H1 (cell line): ENCODE data around the gene CPD. TPM values are rescaled to one million over a fixed set of nuclear protein-coding genes. Genes with fewer than 3 reads are reported as not detected.

Experiments used
- CTCF ChIA-PET: fragments of 300-600 bp; sonication (Branson Sonifier 250); formaldehyde crosslinking; loops from one replicate; lab custom pipeline; 2021; ENCODE audit not compliant: partially characterized antibody; lab: Charles Lee
- POLR2A ChIA-PET: fragments of 300-600 bp; sonication (Branson Sonifier 250); formaldehyde crosslinking; loops from one replicate; lab custom pipeline; 2021; ENCODE audit warnings: inconsistent platforms; ENCODE audit not compliant: partially characterized antibody; lab: Charles Lee
- DNase-seq, 2 experiments: peaks; one replicate each; pipeline versions ENCODE4 v3.0.0 to v3.0.0-alpha.2; 2010 to 2022; ENCODE audit warnings: low spot score in 2 of 2, low read depth in 1 of 2, mixed read lengths in 1 of 2
- FAIRE-seq: peaks from 2 replicates; lab custom pipeline; 2011; peaks lifted over from hg19 to GRCh38; lab: Jason Lieb, UNC
- H2AFZ ChIP-seq: 2 replicates; pipeline ENCODE4 v1.8.1; 2012; ENCODE audit warnings: low read length, inconsistent platforms
- H2AK5ac ChIP-seq: 2 replicates; pipeline ENCODE4 v1.6.1; 2013; ENCODE audit warnings: low read depth, low read length
- H2BK120ac ChIP-seq: replicated peaks from 2 replicates; pipeline ENCODE3; 2013; ENCODE audit warnings: low read depth, low read length, inconsistent platforms
- H2BK12ac ChIP-seq: 2 replicates; pipeline ENCODE4 v1.6.1; 2013; ENCODE audit warnings: low read depth, low read length
- H2BK15ac ChIP-seq: 2 replicates; pipeline ENCODE4 v1.6.1; 2013; ENCODE audit warnings: low read length
- H2BK20ac ChIP-seq: 2 replicates; pipeline ENCODE4 v1.6.1; 2013; ENCODE audit warnings: low read length
- H2BK5ac ChIP-seq: 2 replicates; pipeline ENCODE4 v1.6.1; 2013; ENCODE audit warnings: low read depth, low read length
- H3K14ac ChIP-seq: 2 replicates; pipeline ENCODE4 v1.6.1; 2013; ENCODE audit warnings: inconsistent platforms; ENCODE audit not compliant: insufficient read length
- H3K18ac ChIP-seq: 2 replicates; pipeline ENCODE4 v1.6.1; 2013; ENCODE audit warnings: low read length; ENCODE audit errors: extremely low read depth
- H3K23ac ChIP-seq: 2 replicates; pipeline ENCODE4 v1.6.1; 2013; ENCODE audit warnings: inconsistent platforms; ENCODE audit not compliant: insufficient read length
- H3K23me2 ChIP-seq: 2 replicates; pipeline ENCODE4 v1.6.1; 2013; ENCODE audit warnings: low read depth, low read length
- H3K27ac ChIP-seq: 2 replicates; pipeline ENCODE4 v1.6.1; 2011; ENCODE audit warnings: low read depth, low read length, inconsistent platforms
- H3K27me3 ChIP-seq, 4 experiments: replicated peaks in 1 of 4; 1 replicate in 1 of 4; 2 replicates in 3 of 4; pipeline versions ENCODE4 v1.6.1 to v1.8.1; 2011 to 2013; ENCODE audit warnings: low read length in 3 of 4, mild to moderate bottlenecking in 3 of 4, inconsistent platforms in 2 of 4, mixed read lengths in 2 of 4, moderate library complexity in 1 of 4; ENCODE audit not compliant: control insufficient read depth in 3 of 4, insufficient read depth in 3 of 4; ENCODE audit errors: extremely low read depth in 1 of 4
- H3K36me3 ChIP-seq, 4 experiments: 2 replicates each; pipeline versions ENCODE4 v1.6.1 to v1.8.1; 2011 to 2013; ENCODE audit warnings: mild to moderate bottlenecking in 4 of 4, low read length in 3 of 4, moderate library complexity in 2 of 4, control low read depth in 1 of 4, inconsistent platforms in 1 of 4; ENCODE audit not compliant: insufficient read depth in 4 of 4, control insufficient read depth in 2 of 4
- H3K4ac ChIP-seq: replicated peaks from 2 replicates; pipeline ENCODE3; 2013; ENCODE audit warnings: low read length, low read depth, mixed read lengths, inconsistent platforms; ENCODE audit not compliant: insufficient read length
- H3K4me1 ChIP-seq, 4 experiments: replicated peaks in 1 of 4; 1 replicate in 1 of 4; 2 replicates in 3 of 4; pipeline versions ENCODE4 v1.6.1 to v1.8.1; 2011 to 2013; ENCODE audit warnings: low read length in 3 of 4, inconsistent platforms in 2 of 4, mixed read lengths in 1 of 4; ENCODE audit not compliant: insufficient read depth in 4 of 4, control insufficient read depth in 3 of 4
- H3K4me2 ChIP-seq, 2 experiments: 2 replicates each; pipeline versions ENCODE4 v1.6.1 to v1.8.1; 2011 to 2013; ENCODE audit warnings: low read depth in 2 of 2, low read length in 2 of 2, control low read depth in 1 of 2, inconsistent platforms in 1 of 2, mild to moderate bottlenecking in 1 of 2; ENCODE audit not compliant: insufficient read depth in 1 of 2
- H3K4me3 ChIP-seq, 4 experiments: fragments of 200-600, 300-600 bp in 1 of 4; sonication (generic), shearing (Covaris generic), sonication (Bioruptor Twin) in 1 of 4; 2 replicates each; pipeline versions ENCODE4 v1.5.1 to v1.8.1; 2011 to 2016; ENCODE audit warnings: low read length in 4 of 4, low read depth in 3 of 4, control low read depth in 2 of 4, inconsistent platforms in 2 of 4, mild to moderate bottlenecking in 2 of 4, mixed read lengths in 1 of 4, moderate library complexity in 1 of 4; ENCODE audit not compliant: insufficient read depth in 2 of 4; ENCODE audit errors: extremely low read depth in 1 of 4
- H3K56ac ChIP-seq: replicated peaks from 2 replicates; pipeline ENCODE3; 2013; ENCODE audit warnings: low read depth, mild to moderate bottlenecking, mixed read lengths, low read length, inconsistent platforms; ENCODE audit not compliant: insufficient read length
- H3K79me1 ChIP-seq: 2 replicates; pipeline ENCODE4 v1.6.1; 2013; ENCODE audit warnings: low read depth, low read length, control low read depth
- H3K79me2 ChIP-seq, 2 experiments: 2 replicates each; pipeline versions ENCODE4 v1.6.1 to v1.8.1; 2012 to 2013; ENCODE audit warnings: low read length in 2 of 2, mild to moderate bottlenecking in 2 of 2, inconsistent platforms in 1 of 2; ENCODE audit not compliant: insufficient read depth in 2 of 2, control insufficient read depth in 1 of 2
- H3K9ac ChIP-seq, 4 experiments: replicated peaks in 1 of 4; 1 replicate in 1 of 4; 2 replicates in 3 of 4; pipeline versions ENCODE4 v1.6.1 to v1.8.1; 2011 to 2013; ENCODE audit warnings: low read depth in 3 of 4, low read length in 3 of 4, control low read depth in 2 of 4, mild to moderate bottlenecking in 2 of 4, moderate library complexity in 2 of 4, inconsistent platforms in 1 of 4; ENCODE audit errors: extremely low read depth in 1 of 4
- H3K9me3 ChIP-seq, 2 experiments: 2 replicates each; pipeline versions ENCODE4 v1.6.1 to v1.8.1; 2012 to 2013; ENCODE audit warnings: mild to moderate bottlenecking in 2 of 2, moderate library complexity in 2 of 2, control low read depth in 1 of 2, inconsistent platforms in 1 of 2, low read depth in 1 of 2, low read length in 1 of 2, mixed read lengths in 1 of 2; ENCODE audit not compliant: insufficient read depth in 2 of 2
- H4K20me1 ChIP-seq, 2 experiments: replicated peaks in 1 of 2; 2 replicates each; pipeline versions ENCODE3 to v1.8.1; 2011 to 2013; ENCODE audit warnings: inconsistent platforms in 2 of 2, low read length in 2 of 2, mild to moderate bottlenecking in 1 of 2; ENCODE audit not compliant: insufficient read depth in 2 of 2, control insufficient read depth in 1 of 2
- H4K5ac ChIP-seq: 2 replicates; pipeline ENCODE4 v1.6.1; 2013; ENCODE audit warnings: low read length, low read depth, mixed read lengths, inconsistent platforms; ENCODE audit not compliant: insufficient read length
- H4K8ac ChIP-seq: 2 replicates; pipeline ENCODE4 v1.8.0; 2013; ENCODE audit warnings: mild to moderate bottlenecking, moderate library complexity, low read length, inconsistent platforms; ENCODE audit not compliant: insufficient read depth; ENCODE audit errors: extremely low read depth
- H4K91ac ChIP-seq: replicated peaks from 2 replicates; pipeline ENCODE3; 2013; ENCODE audit warnings: low read length, mixed read lengths, inconsistent platforms; ENCODE audit not compliant: insufficient read length
- ATF2 ChIP-seq: IDR thresholded peaks from 2 replicates; pipeline ENCODE4 v1.6.1; 2012; ENCODE audit warnings: low read length, inconsistent platforms
- SP4 ChIP-seq: IDR thresholded peaks from 2 replicates; pipeline ENCODE4 v1.6.1; 2012; ENCODE audit warnings: low read length, inconsistent platforms
- WGBS, 2 experiments: shearing (Covaris generic) in 1 of 2; methylation state at CpG; one replicate each; pipeline versions ENCODE4 v1.1.6 to v1.1.7; 2013 to 2015; ENCODE audit warnings: low lambda C conversion rate in 2 of 2, mixed read lengths in 2 of 2, inconsistent platforms in 1 of 2, low coverage in 1 of 2, missing lambda C conversion rate in 1 of 2; ENCODE audit not compliant: insufficient replicate concordance in 2 of 2, insufficient coverage in 1 of 2, insufficient read length in 1 of 2; ENCODE audit errors: extremely low coverage in 1 of 2, missing lambda C conversion rate in 1 of 2; 5-methylcytosine and 5-hydroxymethylcytosine counted together
- polyA plus RNA-seq, 7 experiments: library from polyadenylated mRNA; depleted of rRNA in 3 of 7; stranded (reverse) in 5 of 7; unstranded in 2 of 7; fragments of >200 nt in 5 of 7; fragments of 200-250 nt in 2 of 7; gene quantifications; 1 replicate in 5 of 7; 2 replicates in 1 of 7; 4 replicates in 1 of 7; pipeline versions ENCODE4 v1.2.1 to v1.2.3, GENCODE V29; 2011 to 2013; ENCODE audit warnings: missing spikeins in 2 of 7, mixed read lengths in 2 of 7
- total RNA-seq: library from RNA; stranded (reverse); fragmentation: NEBNext Ultra II Directional; extraction: Animal tissue kit (Norgen Biotek cat#: 25700); gene quantifications from 2 replicates; pipeline ENCODE4 v1.2.1, GENCODE V29; 2021

CPD gene
- total and polyA plus RNA-seq, 2 of the 8 experiments (the other 6 are each of a cell fraction or from before 2014, with no cell fraction given), result 8.6 to 46.2 TPM

DNA sequence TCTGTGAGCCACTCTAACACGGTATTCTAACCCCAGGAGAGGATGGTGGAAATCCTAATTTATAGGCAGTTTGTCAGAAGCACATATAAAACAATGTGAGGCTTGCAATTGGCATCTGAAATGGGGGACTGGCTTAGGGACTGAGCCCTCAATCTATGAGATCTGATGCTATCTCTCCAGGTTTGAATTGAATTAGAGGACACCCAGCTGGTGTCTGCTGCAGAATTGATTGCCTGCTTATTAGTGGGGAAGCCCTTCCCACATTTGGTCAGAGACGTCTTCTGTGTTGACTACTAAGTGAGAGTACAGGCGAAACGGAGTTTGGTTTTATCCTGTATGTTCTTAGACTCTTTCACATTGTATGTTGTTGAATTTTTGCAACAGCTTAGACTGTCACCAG, 31.2 kb upstream of the CPD start:
- H3K36me3 ChIP-seq, result no peaks in the 10 kb centered on the region
- H2AFZ ChIP-seq, result no peak overlapping the region
- no peaks in the 10 kb centered on the region for H3K27me3 ChIP-seq
- TF ChIP-seq ATF2, result no peak
- no peak for TF ChIP-seq SP4
- H3K18ac ChIP-seq, result no peak overlapping the region
- H2BK15ac ChIP-seq, result no peak overlapping the region
- no peak overlapping the region for H3K23ac ChIP-seq
- no peak overlapping the region for H3K56ac ChIP-seq
- no peaks in the 10 kb centered on the region for H3K9me3 ChIP-seq
- DNase-seq (no peak), FAIRE-seq (no peak)
- H2BK5ac ChIP-seq, result no peak overlapping the region
- no peak overlapping the region for H4K8ac ChIP-seq
- WGBS, 2 experiments, result 69% methylated on average over 4 of the region's 4 CpGs; no CpG with 5 or more reads in 1 of the 2 experiments
- no peak overlapping the region for H3K9ac ChIP-seq
- H2AK5ac ChIP-seq, result no peak overlapping the region
- H3K23me2 ChIP-seq, result no peaks in the 10 kb centered on the region
- H3K27ac ChIP-seq, result no peak overlapping the region
- no peaks in the 10 kb centered on the region for H3K79me1 ChIP-seq
- H3K4me1 ChIP-seq, result no peaks in the 10 kb centered on the region
- POLR2A ChIA-PET, result interaction anchor here (1.4 kb wide), 1 partner anchor 11 kb away, joined by 3 read pairs; no protein-coding TSS in a partner anchor
- no peaks in the 10 kb centered on the region for H3K79me2 ChIP-seq
- H3K14ac ChIP-seq, result no peak overlapping the region
- no peak overlapping the region for H3K4me2 ChIP-seq
- H2BK12ac ChIP-seq, result no peak overlapping the region
- no peak overlapping the region for H4K91ac ChIP-seq
- H3K4ac ChIP-seq, result no peak overlapping the region
- no peak overlapping the region for H2BK120ac ChIP-seq
- H3K4me3 ChIP-seq, result no peak overlapping the region
- H4K20me1 ChIP-seq, result no peaks in the 10 kb centered on the region
- CTCF ChIA-PET, result interaction anchor here (0.6 to 4.4 kb wide), 4 partner anchors 8 to 535 kb away, joined by 3 to 17 read pairs (median 4); no protein-coding TSS in a partner anchor
- H2BK20ac ChIP-seq, result no peak overlapping the region
- no peak overlapping the region for H4K5ac ChIP-seq
